Testis (tissue), 3 donors: Measurements from ENCODE around the gene EPHA5. TPM values are rescaled to one million over a fixed set of nuclear protein-coding genes. Genes with fewer than 3 reads are reported as not detected.

Experiments used
- DNase-seq: peaks from one replicate; pipeline ENCODE4 v3.0.0-alpha.2; 2019
- H3K27ac ChIP-seq, 2 donors: fragments of 200-600 bp; sonication (generic); one replicate each; pipeline ENCODE4 v1.5.1; 2019
- H3K27me3 ChIP-seq: fragments of 200-600 bp; sonication (generic); one replicate; pipeline ENCODE4 v1.5.1; 2019
- H3K36me3 ChIP-seq: fragments of 200-600 bp; sonication (generic); one replicate; pipeline ENCODE4 v1.5.1; 2017; ENCODE audit warnings: low read depth; ENCODE audit errors: missing control alignments
- H3K4me1 ChIP-seq: fragments of 200-600 bp; sonication (generic); one replicate; pipeline ENCODE4 v1.5.1; 2019
- H3K4me3 ChIP-seq, 2 donors: fragments of 200-600 bp; sonication (generic); one replicate each; pipeline ENCODE4 v1.5.1; 2017 to 2019
- H3K9me3 ChIP-seq: fragments of 200-600 bp; sonication (generic); one replicate; pipeline ENCODE4 v1.5.1; 2017
- POLR2A ChIP-seq: fragments of 450-650 bp; IDR thresholded peaks from one replicate; pipeline ENCODE4 v1.6.1; 2017; ENCODE audit warnings: antibody characterized with exemption, mild to moderate bottlenecking, moderate library complexity
- WGBS, 2 donors: methylation state at CpG; one replicate each; pipeline ENCODE4 v1.1.5; 2018; 5-methylcytosine and 5-hydroxymethylcytosine counted together
- intact Hi-C: fragments of 100-400 bp; cut with DNase I; formaldehyde crosslinking; loops from one replicate; pipeline ENCODE4 v1.15.1; 2023; ENCODE audit warnings: low total_unique reads
- polyA plus RNA-seq: library from polyadenylated mRNA; stranded (reverse); fragments of 350-450 nt; fragmentation: Illumina TruSeq; extraction: RNeasy Lipid Tissue Mini Kit (QIAGEN cat#74804); gene quantifications from one replicate; pipeline ENCODE4 v1.2.3, GENCODE V29; 2014; ENCODE audit warnings: low read depth, low replicate concordance; ENCODE audit not compliant: insufficient read depth
- total RNA-seq, 2 donors: library from RNA; depleted of rRNA; stranded (reverse); fragments of >200 nt; gene quantifications; one replicate each; pipeline ENCODE4 v1.2.3, GENCODE V29; 2016
- TF ChIP-seq, protein P1 (sequence below), 3 experiments: fragments of 450-650 bp in 2 of 3; fragments of 200-600 bp in 1 of 3; sonication (generic) in 1 of 3; IDR thresholded peaks; one replicate each; pipeline ENCODE4 v1.5.1; 2016 to 2019; ENCODE audit warnings: antibody characterized with exemption in 3 of 3, mild to moderate bottlenecking in 2 of 3, moderate library complexity in 1 of 3

The EPHA5 gene
- total and polyA plus RNA-seq, 3 donors from 2014 or later = 1.0 to 3.1 (median 1.4) TPM

GRCh38 chr4:65461781-65462180, 208.5 kb downstream of the EPHA5 start:
- DNase-seq = no peak
- intact Hi-C loops = no loop called here

GRCh38 chr4:65457011-65457410, 213.3 kb downstream of the EPHA5 start:
- no peaks in the 10 kb centered on the region for H3K36me3 ChIP-seq
- intact Hi-C loops = no loop called here
- no peaks in the 10 kb centered on the region for H3K9me3 ChIP-seq
- 57 to 67% methylated on average over 2 of the region's 2 CpGs for WGBS, 2 donors
- TF ChIP-seq, protein P1, sequence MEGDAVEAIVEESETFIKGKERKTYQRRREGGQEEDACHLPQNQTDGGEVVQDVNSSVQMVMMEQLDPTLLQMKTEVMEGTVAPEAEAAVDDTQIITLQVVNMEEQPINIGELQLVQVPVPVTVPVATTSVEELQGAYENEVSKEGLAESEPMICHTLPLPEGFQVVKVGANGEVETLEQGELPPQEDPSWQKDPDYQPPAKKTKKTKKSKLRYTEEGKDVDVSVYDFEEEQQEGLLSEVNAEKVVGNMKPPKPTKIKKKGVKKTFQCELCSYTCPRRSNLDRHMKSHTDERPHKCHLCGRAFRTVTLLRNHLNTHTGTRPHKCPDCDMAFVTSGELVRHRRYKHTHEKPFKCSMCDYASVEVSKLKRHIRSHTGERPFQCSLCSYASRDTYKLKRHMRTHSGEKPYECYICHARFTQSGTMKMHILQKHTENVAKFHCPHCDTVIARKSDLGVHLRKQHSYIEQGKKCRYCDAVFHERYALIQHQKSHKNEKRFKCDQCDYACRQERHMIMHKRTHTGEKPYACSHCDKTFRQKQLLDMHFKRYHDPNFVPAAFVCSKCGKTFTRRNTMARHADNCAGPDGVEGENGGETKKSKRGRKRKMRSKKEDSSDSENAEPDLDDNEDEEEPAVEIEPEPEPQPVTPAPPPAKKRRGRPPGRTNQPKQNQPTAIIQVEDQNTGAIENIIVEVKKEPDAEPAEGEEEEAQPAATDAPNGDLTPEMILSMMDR (IDR thresholded peaks at IDR 0.05) = no peak
- TF ChIP-seq POLR2A = no peak
- no peak overlapping the region for H3K27ac ChIP-seq
- DNase-seq = no peak
- H3K4me1 ChIP-seq = no peaks in the 10 kb centered on the region
- H3K4me3 ChIP-seq = no peak overlapping the region
- H3K27me3 ChIP-seq = no peaks in the 10 kb centered on the region

More at GRCh38 chr4:65461781-65462180, 208.5 kb downstream of the EPHA5 start:
- Histone ChIP-seq H3K27me3 (no peaks in the 10 kb centered on the region), H3K36me3 (no peaks in the 10 kb centered on the region), H3K27ac (no peak overlapping the region), H3K4me1 (no peaks in the 10 kb centered on the region), H3K9me3 (no peaks in the 10 kb centered on the region), H3K4me3 (no peak overlapping the region)
- TF ChIP-seq POLR2A = no peak
- TF ChIP-seq, protein P1 (IDR thresholded peaks at IDR 0.05) = no peak
- 79 to 90% methylated on average over 4 of the region's 4 CpGs for WGBS, 2 donors

GRCh38 chr4:65456579-65456978, 213.7 kb downstream of the EPHA5 start:
- DNase-seq = no peak
- no peaks in the 10 kb centered on the region for H3K4me1 ChIP-seq
- intact Hi-C loops = no loop called here

DNA sequence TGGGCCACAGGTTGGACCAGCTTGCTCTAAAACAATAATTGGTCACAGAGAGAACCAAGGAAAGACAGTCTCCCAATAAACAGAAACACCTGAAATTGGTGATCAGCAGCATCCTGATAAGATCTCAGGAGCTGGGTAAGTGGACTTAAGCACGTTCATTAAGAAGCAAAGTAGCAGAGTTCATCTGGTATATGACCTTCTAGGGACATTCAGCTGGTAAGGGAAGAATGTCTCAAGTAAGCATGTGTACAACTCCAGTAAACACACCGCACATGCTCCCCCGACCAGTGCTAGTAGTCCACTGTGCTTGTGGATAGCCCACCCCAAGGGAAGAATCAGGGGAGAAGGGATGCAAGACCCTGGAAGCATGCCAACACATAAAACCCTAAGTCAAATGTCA, 216.9 kb downstream of the EPHA5 start:
- DNase-seq = no peak
- H3K4me3 ChIP-seq = no peak overlapping the region
- no peaks in the 10 kb centered on the region for H3K36me3 ChIP-seq
- intact Hi-C loops = no loop called here
- TF ChIP-seq, protein P1 (IDR thresholded peaks at IDR 0.05) = no peak
- TF ChIP-seq POLR2A = no peak
- H3K4me1 ChIP-seq = no peaks in the 10 kb centered on the region
- no peaks in the 10 kb centered on the region for H3K27me3 ChIP-seq
- H3K27ac ChIP-seq = no peak overlapping the region
- WGBS, 2 donors = 62 to 69% methylated on average over 3 of the region's 3 CpGs
- H3K9me3 ChIP-seq = no peaks in the 10 kb centered on the region

More at GRCh38 chr4:65456579-65456978, 213.7 kb downstream of the EPHA5 start:
- H3K4me3 ChIP-seq = no peak overlapping the region
- H3K27me3 ChIP-seq = no peaks in the 10 kb centered on the region
- H3K9me3 ChIP-seq = no peaks in the 10 kb centered on the region
- no peaks in the 10 kb centered on the region for H3K36me3 ChIP-seq
- H3K27ac ChIP-seq = no peak overlapping the region
- TF ChIP-seq POLR2A = no peak
- TF ChIP-seq, protein P1 (IDR thresholded peaks at IDR 0.05) = no peak

DNA sequence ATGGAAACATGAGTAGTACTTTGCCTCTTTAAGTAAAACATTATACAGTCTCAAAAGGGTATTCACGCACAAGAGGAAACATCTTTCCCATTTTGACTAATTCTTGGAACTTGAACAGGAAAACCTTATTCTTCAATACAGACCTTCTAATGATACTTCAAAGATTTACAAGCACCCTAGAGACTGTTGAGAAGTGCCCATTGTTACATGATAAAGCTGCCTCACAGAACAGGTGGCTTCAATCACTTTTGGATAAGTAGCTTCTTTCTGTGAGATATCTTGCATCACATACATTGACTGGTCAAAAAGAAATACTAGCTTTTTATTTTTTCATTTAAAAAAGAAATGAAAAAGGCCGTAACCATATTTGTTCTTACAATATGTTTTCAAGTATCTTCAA, 219.4 kb downstream of the EPHA5 start:
- Histone ChIP-seq H3K27me3 (no peaks in the 10 kb centered on the region), H3K36me3 (no peaks in the 10 kb centered on the region), H3K27ac (no peak overlapping the region), H3K4me3 (no peak overlapping the region), H3K4me1 (no peaks in the 10 kb centered on the region), H3K9me3 (no peaks in the 10 kb centered on the region)
- intact Hi-C loops = no loop called here
- WGBS, 2 donors = 78 to 91% methylated on average over 2 of the region's 2 CpGs
- no peak for DNase-seq
- TF ChIP-seq, protein P1 (IDR thresholded peaks at IDR 0.05) = no peak
- no peak for TF ChIP-seq POLR2A
